Lung microvascular endothelial cell (primary cell): ENCODE measurements around the gene TPGS1. TPM values are rescaled to one million over a fixed set of nuclear protein-coding genes. Genes with fewer than 3 reads are reported as not detected.

Experiments used
- total RNA-seq: library from RNA; depleted of rRNA; stranded (reverse); fragments of >200 nt; gene quantifications from 2 replicates; pipeline ENCODE4 v1.2.1, GENCODE V29; 2014

Gene TPGS1
- total RNA-seq, 1 donor from 2014 or later, result 26.4 TPM

Other genes with a start within 250 kb of the TPGS1 start
- 31.6 and 36.1 TPM in 2 replicates for gene PLPP2, start 216.1 kb upstream of the TPGS1 start, total RNA-seq
- 6.5 and 6.9 TPM in 2 replicates for gene MIER2, start 162.7 kb upstream of the TPGS1 start, total RNA-seq
- 2.0 and 7.5 TPM in 2 replicates for gene C2CD4C, start 98.3 kb upstream of the TPGS1 start, total RNA-seq
- gene SHC2, start 46.5 kb upstream of the TPGS1 start, total RNA-seq, result 4.4 and 28.4 TPM in 2 replicates
- gene MADCAM1, start 11.0 kb upstream of the TPGS1 start, total RNA-seq, result under 0.01 TPM in 1 of 2 replicates, not detected in the other
- gene CDC34, start 24.3 kb downstream of the TPGS1 start, total RNA-seq, result 74.3 and 89.3 TPM in 2 replicates
- not detected in 2 replicates for gene GZMM, start 36.6 kb downstream of the TPGS1 start, total RNA-seq
- gene BSG, start 65.1 kb downstream of the TPGS1 start, total RNA-seq, result 184 and 198 TPM in 2 replicates
- 0.40 and 0.44 TPM in 2 replicates for gene HCN2, start 82.4 kb downstream of the TPGS1 start, total RNA-seq
- 14.4 and 18.8 TPM in 2 replicates for gene POLRMT, start 126.0 kb downstream of the TPGS1 start, total RNA-seq
- not detected in 2 replicates for gene FGF22, start 132.4 kb downstream of the TPGS1 start, total RNA-seq
- gene RNF126, start 155.7 kb downstream of the TPGS1 start, total RNA-seq, result 25.5 and 27.8 TPM in 2 replicates
- gene FSTL3, start 168.9 kb downstream of the TPGS1 start, total RNA-seq, result 5.0 and 5.2 TPM in 2 replicates
- not detected in 2 replicates for gene PRSS57, start 188.0 kb downstream of the TPGS1 start, total RNA-seq
- 23.1 and 36.9 TPM in 2 replicates for gene PALM, start 201.4 kb downstream of the TPGS1 start, total RNA-seq
- gene MISP, start 243.6 kb downstream of the TPGS1 start, total RNA-seq, result under 0.01 TPM in 1 of 2 replicates, not detected in the other